HCT116 (cell line): ENCODE measurements around the gene UGT1A6. TPM values are rescaled to one million over a fixed set of nuclear protein-coding genes. Genes with fewer than 3 reads are reported as not detected.

Experiments
- ATAC-seq: fragments of 200-7000 bp; cut with Tn5 transposase; 2 replicates; pipeline ENCODE4 v1.9.1; 2020; ENCODE audit warnings: mild to moderate bottlenecking, moderate library complexity
- BruUV-seq: library from RNA; stranded (reverse); fragments of 400-500 nt; replicated peaks from 2 replicates; lab custom pipeline; 2021; lab: Mats Ljungman, UMichigan
- CTCF ChIA-PET: fragments of 300-600 bp; sonication (Branson Sonifier 250); formaldehyde crosslinking; loops from one replicate; lab custom pipeline; 2021; ENCODE audit warnings: antibody characterized with exemption; lab: Charles Lee
- POLR2A ChIA-PET: fragments of 300-600, 350-600 bp; sonication (Branson Sonifier 250); formaldehyde crosslinking; loops from one replicate; lab custom pipeline; 2021; ENCODE audit warnings: antibody characterized with exemption; lab: Charles Lee
- RAD21 ChIA-PET, 2 experiments: fragments of 300-600 bp; sonication (Branson Sonifier 250); formaldehyde crosslinking; loops; one replicate each; lab custom pipeline; 2023; ENCODE audit warnings: low total read pairs in 2 of 2; ENCODE audit not compliant: uncharacterized antibody in 2 of 2, unreplicated experiment in 2 of 2, low non-redundant PET in 1 of 2; lab: Charles Lee
- DNase-seq: peaks from one replicate; pipeline ENCODE4 v3.0.0-alpha.2; 2010; ENCODE audit warnings: low read depth, low spot score
- H2AFZ ChIP-seq: fragments of 200-600 bp; shearing (Covaris generic), sonication (generic); 2 replicates; pipeline ENCODE4 v1.6.1; 2017; ENCODE audit warnings: low read depth, mixed run types, mixed read lengths, antibody characterized with exemption, low read length; ENCODE audit not compliant: poor library complexity, severe bottlenecking
- H3K27ac ChIP-seq: 2 replicates; pipeline ENCODE4 v1.5.1; 2012; ENCODE audit warnings: low read depth, low read length
- H3K27me3 ChIP-seq: fragments of 200-600 bp; sonication (generic); 2 replicates; pipeline ENCODE4 v1.6.1; 2016; ENCODE audit warnings: mixed run types, low read length, mixed read lengths; ENCODE audit not compliant: insufficient read depth
- H3K36me3 ChIP-seq, 2 experiments: fragments of 200-500 bp in 1 of 2; fragments of 200-600 bp in 1 of 2; sonication (Bioruptor generic) in 1 of 2; sonication (generic) in 1 of 2; 2 replicates each; pipeline versions ENCODE4 v1.5.1 to v1.6.1; 2014 to 2016; ENCODE audit warnings: low read length in 2 of 2, inconsistent platforms in 1 of 2, mixed read lengths in 1 of 2, mixed run types in 1 of 2; ENCODE audit not compliant: insufficient read depth in 2 of 2, control insufficient read depth in 1 of 2
- H3K4me1 ChIP-seq, 2 experiments: fragments of 200-600 bp in 1 of 2; sonication (generic) in 1 of 2; 2 replicates each; pipeline versions ENCODE4 v1.5.1 to v1.6.1; 2012 to 2017; ENCODE audit warnings: low read length in 2 of 2, inconsistent platforms in 1 of 2, mild to moderate bottlenecking in 1 of 2, mixed read lengths in 1 of 2, mixed run types in 1 of 2, moderate library complexity in 1 of 2; ENCODE audit not compliant: insufficient read depth in 2 of 2, control insufficient read depth in 1 of 2
- H3K4me2 ChIP-seq: fragments of 200-600 bp; sonication (generic); 2 replicates; pipeline ENCODE4 v1.6.1; 2017; ENCODE audit warnings: mixed run types, low read length, mixed read lengths
- H3K4me3 ChIP-seq, 2 experiments: fragments of 200-600 bp in 1 of 2; sonication (generic) in 1 of 2; replicated peaks in 1 of 2; 2 replicates each; pipeline ENCODE4 v1.5.1; 2011 to 2016; ENCODE audit warnings: low read length in 2 of 2, control low read depth in 1 of 2, low read depth in 1 of 2, mild to moderate bottlenecking in 1 of 2, mixed read lengths in 1 of 2, mixed run types in 1 of 2
- H3K79me2 ChIP-seq: fragments of 200-600 bp; sonication (generic); 2 replicates; pipeline ENCODE4 v1.6.1; 2017; ENCODE audit warnings: mild to moderate bottlenecking, mixed run types, low read length, moderate library complexity, mixed read lengths; ENCODE audit not compliant: insufficient read depth
- H3K9ac ChIP-seq: fragments of 200-600 bp; sonication (generic); 2 replicates; pipeline ENCODE4 v1.6.1; 2016; ENCODE audit warnings: low read length, mixed read lengths
- H3K9me2 ChIP-seq: fragments of 200-600 bp; sonication (generic), shearing (Covaris generic); 2 replicates; pipeline ENCODE4 v1.6.1; 2017; ENCODE audit warnings: mixed run types, mild to moderate bottlenecking, moderate library complexity; ENCODE audit not compliant: insufficient read depth
- H3K9me3 ChIP-seq, 2 experiments: fragments of 200-500 bp in 1 of 2; fragments of 200-600 bp in 1 of 2; sonication (Bioruptor generic) in 1 of 2; sonication (generic) in 1 of 2; 2 replicates each; pipeline ENCODE4 v1.6.1; 2014 to 2017; ENCODE audit warnings: low read length in 2 of 2, mixed read lengths in 2 of 2, inconsistent platforms in 1 of 2, low read depth in 1 of 2, mild to moderate bottlenecking in 1 of 2, mixed run types in 1 of 2, moderate library complexity in 1 of 2; ENCODE audit not compliant: control insufficient read depth in 1 of 2, insufficient read depth in 1 of 2
- H4K20me1 ChIP-seq: fragments of 200-600 bp; sonication (generic), shearing (Covaris generic); 2 replicates; pipeline ENCODE4 v1.6.1; 2017; ENCODE audit warnings: mixed run types, mild to moderate bottlenecking, moderate library complexity; ENCODE audit not compliant: insufficient read depth
- CEBPB ChIP-seq: IDR thresholded peaks from 2 replicates; pipeline ENCODE4 v1.6.1; 2012; ENCODE audit warnings: low read depth
- ELF1 ChIP-seq: IDR thresholded peaks from 2 replicates; pipeline ENCODE4 v1.6.1; 2012; ENCODE audit warnings: low read depth, borderline replicate concordance
- EZH2phosphoT487 ChIP-seq: fragments of 200-600 bp; IDR thresholded peaks from 2 replicates; pipeline ENCODE4 v1.6.1; 2018; ENCODE audit warnings: antibody characterized with exemption, borderline replicate concordance
- FOSL1 ChIP-seq: IDR thresholded peaks from 2 replicates; pipeline ENCODE4 v1.6.1; 2012; ENCODE audit warnings: low read depth
- JUND ChIP-seq: IDR thresholded peaks from 2 replicates; pipeline ENCODE4 v1.6.1; 2012
- POLR2AphosphoS5 ChIP-seq: IDR thresholded peaks from 2 replicates; pipeline ENCODE4 v1.6.1; 2011; ENCODE audit warnings: mild to moderate bottlenecking, low read depth, low read length, moderate library complexity
- RAD21 ChIP-seq: IDR thresholded peaks from 2 replicates; pipeline ENCODE4 v1.6.1; 2012; ENCODE audit warnings: low read depth, mild to moderate bottlenecking
- SIN3A ChIP-seq: IDR thresholded peaks from 2 replicates; pipeline ENCODE4 v1.6.1; 2012; ENCODE audit warnings: low read depth
- TCF7L2 ChIP-seq: IDR thresholded peaks from 2 replicates; pipeline ENCODE4 v1.7.0; 2011; ENCODE audit warnings: borderline replicate concordance, inconsistent platforms; ENCODE audit not compliant: insufficient read depth, insufficient read length; ENCODE audit errors: extremely low read depth
- YY1 ChIP-seq: IDR thresholded peaks from 2 replicates; pipeline ENCODE4 v1.6.1; 2011; ENCODE audit warnings: low read length, low read depth, moderate library complexity, mild to moderate bottlenecking; ENCODE audit not compliant: insufficient replicate concordance; ENCODE audit errors: extremely low read depth
- intact Hi-C: fragments of 100-400 bp; cut with micrococcal nuclease; formaldehyde crosslinking; loops from 2 replicates; pipeline ENCODE4 v1.10.0; 2022
- total RNA-seq: library from RNA; stranded (reverse); gene quantifications from one replicate; pipeline ENCODE4 v1.2.1, GENCODE V29; 2021; ENCODE audit not compliant: unreplicated experiment
- TF ChIP-seq, protein P1 (sequence below): IDR thresholded peaks from 2 replicates; pipeline ENCODE4 v1.6.1; 2011; ENCODE audit warnings: mild to moderate bottlenecking, low read length, moderate library complexity; ENCODE audit not compliant: insufficient replicate concordance; ENCODE audit errors: extremely low read depth

UGT1A6 gene
- total RNA-seq, 1 experiment from 2014 or later = not detected

DNA sequence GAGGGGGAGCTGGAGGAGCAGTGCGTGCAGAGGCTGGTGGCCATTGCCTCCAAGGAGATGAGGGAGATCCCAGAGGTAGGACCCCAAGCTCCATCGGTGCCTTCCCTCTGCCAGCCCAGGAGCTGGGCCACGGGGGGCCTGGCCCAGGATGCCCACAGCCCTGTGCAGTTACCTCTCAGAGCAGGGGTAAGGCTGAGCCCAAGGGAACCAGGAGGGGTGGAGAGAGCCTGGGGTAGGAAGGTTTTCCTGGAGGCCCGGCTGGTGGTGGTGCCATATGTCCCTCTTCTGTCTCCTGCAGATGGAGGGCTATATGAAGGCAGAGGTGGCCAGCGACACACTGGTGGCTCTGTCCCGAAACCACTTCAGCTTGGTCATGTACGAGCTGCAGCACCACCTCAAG, 96.9 kb downstream of the UGT1A6 start:
- TF ChIP-seq EZH2phosphoT487 (no peak), POLR2AphosphoS5 (no peak), JUND (no peak), FOSL1 (no peak), CEBPB (no peak), ELF1 (no peak), RAD21 (no peak), SIN3A (no peak), YY1 (no peak), TCF7L2 (no peak)
- TF ChIP-seq, protein P1, sequence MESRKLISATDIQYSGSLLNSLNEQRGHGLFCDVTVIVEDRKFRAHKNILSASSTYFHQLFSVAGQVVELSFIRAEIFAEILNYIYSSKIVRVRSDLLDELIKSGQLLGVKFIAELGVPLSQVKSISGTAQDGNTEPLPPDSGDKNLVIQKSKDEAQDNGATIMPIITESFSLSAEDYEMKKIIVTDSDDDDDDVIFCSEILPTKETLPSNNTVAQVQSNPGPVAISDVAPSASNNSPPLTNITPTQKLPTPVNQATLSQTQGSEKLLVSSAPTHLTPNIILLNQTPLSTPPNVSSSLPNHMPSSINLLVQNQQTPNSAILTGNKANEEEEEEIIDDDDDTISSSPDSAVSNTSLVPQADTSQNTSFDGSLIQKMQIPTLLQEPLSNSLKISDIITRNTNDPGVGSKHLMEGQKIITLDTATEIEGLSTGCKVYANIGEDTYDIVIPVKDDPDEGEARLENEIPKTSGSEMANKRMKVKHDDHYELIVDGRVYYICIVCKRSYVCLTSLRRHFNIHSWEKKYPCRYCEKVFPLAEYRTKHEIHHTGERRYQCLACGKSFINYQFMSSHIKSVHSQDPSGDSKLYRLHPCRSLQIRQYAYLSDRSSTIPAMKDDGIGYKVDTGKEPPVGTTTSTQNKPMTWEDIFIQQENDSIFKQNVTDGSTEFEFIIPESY = no peak
- Histone ChIP-seq H3K9me3 (no peaks in the 10 kb centered on the region), H3K27me3 (no peaks in the 10 kb centered on the region), H4K20me1 (no peaks in the 10 kb centered on the region), H3K9ac (no peak overlapping the region), H3K9me2 (no peaks in the 10 kb centered on the region), H3K4me3 (no peak overlapping the region), H3K4me1 (no peaks in the 10 kb centered on the region), H3K79me2 (no peaks in the 10 kb centered on the region), H3K4me2 (no peak overlapping the region), H3K27ac (no peak overlapping the region), H3K36me3 (no peaks in the 10 kb centered on the region), H2AFZ (no peak overlapping the region)
- POLR2A ChIA-PET = no interaction called here
- no peak for ATAC-seq
- RAD21 ChIA-PET = no interaction called here
- BruUV-seq = no TSS peak
- CTCF ChIA-PET = no interaction called here
- no peak for DNase-seq
- intact Hi-C loops = no loop called here
